ENCODE data around the gene SLC24A3. TPM values are rescaled to one million over a fixed set of nuclear protein-coding genes. Genes with fewer than 3 reads are reported as not detected.
A peak's percentile ranks its signal among the peaks of the same experiment; 100 is the strongest.

SLC24A3 gene
- total and polyA plus RNA-seq, 2 of the 13 experiments (the other 11 are each of a cell fraction or from before 2014, with no cell fraction given): not detected

DNA sequence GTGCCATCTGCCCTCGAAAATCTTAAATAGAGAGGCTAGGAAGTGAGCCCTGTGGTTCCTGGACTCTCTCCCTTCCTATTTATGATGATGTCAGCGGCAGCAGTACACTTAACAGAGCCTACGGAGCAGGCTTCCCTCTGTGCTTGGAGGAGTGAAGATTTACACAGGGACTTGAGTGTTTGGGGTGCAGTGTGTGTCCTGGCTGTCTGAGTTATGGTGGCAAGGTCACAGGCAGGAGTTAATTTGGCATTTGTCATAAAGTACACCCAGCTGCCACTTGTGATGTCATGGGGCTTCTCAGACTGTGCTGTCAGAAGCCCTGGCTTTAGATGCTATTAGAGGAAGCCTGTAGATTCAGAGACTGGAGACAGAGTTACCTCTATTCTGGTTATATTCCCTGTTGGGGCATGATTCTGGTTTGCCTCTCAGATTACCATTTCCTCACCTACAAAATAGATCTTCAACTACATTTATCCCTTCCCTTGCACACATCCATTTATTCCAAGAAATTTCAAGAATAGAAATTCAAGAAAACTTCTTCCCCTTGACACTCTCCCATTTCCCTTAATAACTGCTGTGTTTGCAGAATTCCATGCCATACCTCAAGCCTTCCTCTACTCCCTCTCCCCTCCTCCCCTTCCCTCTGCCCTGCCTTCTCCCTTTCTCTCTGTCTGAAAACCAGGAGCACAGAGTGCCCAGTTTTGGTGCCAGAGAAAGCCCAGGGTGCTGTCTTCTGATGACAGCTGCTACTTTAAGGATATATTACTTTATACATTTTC, 72.1 kb downstream of the SLC24A3 start:
- H2AFZ ChIP-seq (ENCODE audit: low read length): no peak overlapping the region
- BruUV-seq (replicated peaks): no TSS peak
- no peaks in the 10 kb centered on the region for H3K79me2 ChIP-seq (ENCODE audit: insufficient read depth, low read length)
- no peaks in the 10 kb centered on the region for H3K9me3 ChIP-seq (ENCODE audit: low read length)
- ATAC-seq (no peak), DNase-seq (ENCODE audit: low spot score) (no peak), FAIRE-seq (no peak)
- ChIA-PET POLR2A (no interaction called here), CTCF (ENCODE audit: low intra/inter-chr PET ratio, low total read pairs) (no interaction called here)
- no peak overlapping the region for H3K9ac ChIP-seq (ENCODE audit: insufficient read depth, low read depth, low read length)
- H3K4me3 ChIP-seq (replicated peaks in 1 of 3; ENCODE audit: insufficient read depth in 1 of 3, low read depth in 2 of 3, low read length in 3 of 3): no peak overlapping the region
- no peaks in the 10 kb centered on the region for H4K20me1 ChIP-seq (ENCODE audit: insufficient read depth, low read length)
- no peaks in the 10 kb centered on the region for H3K36me3 ChIP-seq (replicated peaks in 1 of 2; ENCODE audit: control insufficient read depth in 1 of 2, insufficient read depth in 2 of 2, low read length in 2 of 2)
- in situ Hi-C loops (cut with HindIII; ENCODE audit: extremely low pct_ligation_motif_present, low pct_unique_long_range_greater_than_20kb) (no loop called here), intact Hi-C loops (cut with micrococcal nuclease; ENCODE audit: unreplicated experiment) (no loop called here)
- no peaks in the 10 kb centered on the region for H3K4me1 ChIP-seq (ENCODE audit: insufficient read depth, low read length)
- H3K27me3 ChIP-seq (ENCODE audit: control insufficient read depth in 1 of 2, insufficient read depth in 2 of 2, low read length in 2 of 2): no peaks in the 10 kb centered on the region
- H3K27ac ChIP-seq (ENCODE audit: extremely low read length, insufficient read depth, low read length): no peak overlapping the region
- WGBS (ENCODE audit: low lambda C conversion rate): 11% methylated on average over 3 of the region's 3 CpGs
- no peak overlapping the region for H3K4me2 ChIP-seq (ENCODE audit: low read depth, low read length)
- TF ChIP-seq MAFK (conservative IDR thresholded peaks at IDR 0.05 in 1 of 2, IDR thresholded peaks at IDR 0.05 in 1 of 2; ENCODE audit: low read length in 2 of 2) (peak; percentile 79 to 85), AFF4 (CRISPR knock-in tag; IDR thresholded peaks at IDR 0.05) (no peak), MAFF (IDR thresholded peaks at IDR 0.05; ENCODE audit: low read depth, low read length) (peak; percentile 62), CREB1 (IDR thresholded peaks at IDR 0.05) (0 out of 2 replicates have a peak, but pooled peaks have one; percentile 41), CREB1 (CRISPR knock-in tag; IDR thresholded peaks at IDR 0.05) (no peak), ELF1 (CRISPR knock-in tag; IDR thresholded peaks at IDR 0.05) (no peak)
